Kidney epithelial cell (primary cell): Measurements from ENCODE around the gene MYO1A. TPM values are rescaled to one million over a fixed set of nuclear protein-coding genes. Genes with fewer than 3 reads are reported as not detected.
A peak's percentile ranks its signal among the peaks of the same experiment; 100 is the strongest.
"Not testable (repeated sequence)": the region's sequence is repeated elsewhere in the genome, so short reads cannot be mapped to it uniquely, and the experiment has no call there.

Experiments used
- DNase-seq: peaks from one replicate; pipeline ENCODE4 v3.0.0-alpha.2; 2010; ENCODE audit warnings: low read depth
- H3K27me3 ChIP-seq: 2 replicates; pipeline ENCODE4 v1.6.0; 2011; ENCODE audit warnings: low read length; ENCODE audit not compliant: control insufficient read depth, insufficient read depth
- H3K36me3 ChIP-seq: 2 replicates; pipeline ENCODE4 v1.5.1; 2011; ENCODE audit warnings: low read length; ENCODE audit not compliant: control insufficient read depth, insufficient read depth
- H3K4me3 ChIP-seq: 2 replicates; pipeline ENCODE4 v1.5.1; 2011; ENCODE audit warnings: low read depth, mild to moderate bottlenecking, control low read depth, low read length
- total RNA-seq: library from RNA; depleted of rRNA; stranded (reverse); fragments of >200 nt; gene quantifications from 2 replicates; pipeline ENCODE4 v1.2.3, GENCODE V29; 2015
- TF ChIP-seq, protein P1 (sequence below): IDR thresholded peaks from 2 replicates; pipeline ENCODE4 v1.5.1; 2011; ENCODE audit warnings: mild to moderate bottlenecking, moderate library complexity, low read length, control low read depth, inconsistent platforms; ENCODE audit not compliant: insufficient read depth, poor library complexity, severe bottlenecking

The MYO1A gene
- total RNA-seq, 1 donor from 2014 or later: not detected

DNA sequence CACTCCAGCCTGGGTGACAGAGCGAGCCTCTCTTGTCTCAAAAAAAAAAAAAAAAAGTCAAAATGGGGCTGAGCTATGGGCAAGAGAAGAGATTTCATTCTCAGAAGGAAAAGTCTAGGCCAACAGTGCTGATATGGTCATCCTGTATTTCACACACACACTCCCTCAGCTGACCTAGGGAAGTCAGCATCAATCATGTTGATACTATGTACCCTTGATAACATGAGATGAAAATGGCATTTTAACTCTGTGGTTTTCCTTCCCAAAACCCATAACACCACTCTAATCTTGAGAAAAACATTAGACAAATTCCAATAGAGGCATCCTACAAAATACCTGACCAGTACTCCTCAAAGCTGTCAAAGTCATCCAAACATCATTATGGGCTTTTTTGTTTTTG lies 30.9 kb upstream of the MYO1A start:
- no peaks in the 10 kb centered on the region for H3K36me3 ChIP-seq
- no peak overlapping the region for H3K4me3 ChIP-seq
- H3K27me3 ChIP-seq: no peaks in the 10 kb centered on the region
- TF ChIP-seq, protein P1, sequence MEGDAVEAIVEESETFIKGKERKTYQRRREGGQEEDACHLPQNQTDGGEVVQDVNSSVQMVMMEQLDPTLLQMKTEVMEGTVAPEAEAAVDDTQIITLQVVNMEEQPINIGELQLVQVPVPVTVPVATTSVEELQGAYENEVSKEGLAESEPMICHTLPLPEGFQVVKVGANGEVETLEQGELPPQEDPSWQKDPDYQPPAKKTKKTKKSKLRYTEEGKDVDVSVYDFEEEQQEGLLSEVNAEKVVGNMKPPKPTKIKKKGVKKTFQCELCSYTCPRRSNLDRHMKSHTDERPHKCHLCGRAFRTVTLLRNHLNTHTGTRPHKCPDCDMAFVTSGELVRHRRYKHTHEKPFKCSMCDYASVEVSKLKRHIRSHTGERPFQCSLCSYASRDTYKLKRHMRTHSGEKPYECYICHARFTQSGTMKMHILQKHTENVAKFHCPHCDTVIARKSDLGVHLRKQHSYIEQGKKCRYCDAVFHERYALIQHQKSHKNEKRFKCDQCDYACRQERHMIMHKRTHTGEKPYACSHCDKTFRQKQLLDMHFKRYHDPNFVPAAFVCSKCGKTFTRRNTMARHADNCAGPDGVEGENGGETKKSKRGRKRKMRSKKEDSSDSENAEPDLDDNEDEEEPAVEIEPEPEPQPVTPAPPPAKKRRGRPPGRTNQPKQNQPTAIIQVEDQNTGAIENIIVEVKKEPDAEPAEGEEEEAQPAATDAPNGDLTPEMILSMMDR: no peak
- no peak for DNase-seq

DNA sequence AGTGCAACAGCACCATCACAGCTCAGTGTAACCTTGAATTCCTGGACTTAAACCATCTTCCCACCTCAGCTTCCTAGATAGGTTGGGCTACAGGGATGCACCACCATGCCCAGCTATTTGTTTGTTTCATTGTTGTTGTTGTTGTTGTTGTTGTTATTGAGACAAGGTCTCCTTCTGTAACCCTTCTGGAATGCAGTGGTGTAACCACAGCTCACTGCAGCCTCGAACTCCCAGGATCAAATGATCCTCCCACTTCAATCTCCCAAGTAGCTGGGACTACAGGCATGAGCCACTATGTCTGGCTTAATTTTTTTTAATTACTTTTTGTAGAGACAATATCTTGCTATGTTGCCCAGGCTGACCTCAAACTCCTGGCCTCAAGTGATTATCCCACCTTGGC lies 29.9 kb upstream of the MYO1A start:
- TF ChIP-seq, protein P1: no peak
- DNase-seq: no peak
- Histone ChIP-seq H3K4me3 (no peak overlapping the region), H3K36me3 (no peaks in the 10 kb centered on the region), H3K27me3 (no peaks in the 10 kb centered on the region)

DNA sequence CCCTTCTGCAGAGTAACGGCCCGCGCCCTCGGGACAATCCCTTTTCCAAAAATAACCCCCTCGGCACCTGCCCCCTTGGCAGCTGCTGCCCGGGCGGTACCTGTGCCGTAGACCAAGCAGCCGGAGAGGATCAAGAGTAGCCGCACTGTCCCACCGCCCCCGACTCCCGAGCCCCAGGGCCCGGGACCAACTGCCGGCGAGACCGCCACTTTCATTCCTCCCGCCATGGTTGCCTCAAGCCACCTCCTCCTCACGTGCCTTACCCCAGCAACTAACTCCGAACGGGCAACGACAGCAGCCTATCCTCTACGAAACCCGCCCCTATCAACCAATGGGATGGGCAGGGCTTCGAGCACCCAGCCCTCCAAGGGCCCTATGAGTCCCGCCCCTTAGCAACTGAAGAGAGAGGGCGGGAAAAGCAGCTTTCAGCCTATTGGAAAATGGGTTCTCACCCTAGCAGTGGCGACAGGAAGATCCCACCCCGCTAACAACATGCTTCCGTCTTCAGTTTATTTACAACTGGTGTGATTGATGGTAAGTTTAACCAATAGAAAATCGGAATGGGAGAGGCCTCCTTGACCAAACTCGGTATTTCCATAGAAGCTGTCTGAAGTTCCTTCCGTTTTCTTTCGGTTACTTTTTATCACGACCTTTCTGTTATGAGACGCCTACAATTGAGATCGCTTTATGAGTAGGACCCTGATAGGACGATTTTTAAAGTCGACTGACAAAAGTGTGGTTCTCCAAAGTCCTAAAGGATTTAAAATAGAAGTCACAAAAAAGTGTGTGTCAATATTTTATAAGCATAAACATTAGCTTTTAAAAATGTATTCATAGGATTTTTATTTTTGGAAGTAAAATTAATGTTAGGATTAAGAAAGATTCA lies 28.8 kb upstream of the MYO1A start, which contains the start of gene NEMP1:
Gene NEMP1, minus strand, starts transcription at position 273 of the 886 bp plus-strand sequence. Its CDS starts 46 bp downstream, at position 227.
- TF ChIP-seq, protein P1: no peak

DNA sequence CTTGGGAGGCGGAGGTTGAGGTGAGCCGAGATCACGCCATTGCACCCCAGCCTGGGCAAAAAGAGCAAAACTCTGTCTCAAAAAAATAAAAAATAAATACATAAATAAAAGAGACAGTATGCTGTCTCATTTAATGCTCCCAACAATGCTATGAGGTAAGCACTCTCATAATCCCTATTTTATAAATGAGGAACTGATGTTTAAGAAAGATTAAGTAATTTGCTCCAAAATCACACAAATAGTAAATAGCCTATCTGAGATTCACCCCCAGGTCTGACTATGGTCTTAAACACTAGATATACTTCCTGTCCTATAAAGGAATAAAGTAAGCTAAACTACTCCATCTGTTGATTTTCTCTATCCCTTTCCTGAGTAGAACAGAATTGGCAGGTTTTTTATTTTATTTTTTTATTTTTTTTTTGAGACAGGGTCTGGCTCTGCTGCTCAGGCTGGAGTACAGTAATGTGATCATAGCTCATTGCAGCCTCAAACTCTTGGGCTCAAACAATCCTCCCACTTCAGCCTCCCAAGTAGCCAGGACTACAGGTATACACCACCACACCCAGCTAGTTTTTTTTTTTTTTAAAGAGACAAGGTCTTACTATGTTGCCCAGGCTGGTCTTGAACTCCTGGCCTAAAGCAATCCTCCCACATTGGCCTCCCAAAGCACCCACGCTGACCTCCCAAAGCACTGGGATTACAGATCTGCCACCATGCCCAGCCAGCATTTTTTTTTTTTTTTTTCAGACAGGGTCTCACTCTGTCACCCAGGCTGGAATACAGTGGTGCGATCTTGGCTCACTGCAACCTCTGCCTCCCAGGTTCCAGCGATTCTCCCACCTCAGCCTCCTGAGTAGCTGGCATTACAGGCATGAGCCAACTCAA lies 23.9 kb upstream of the MYO1A start:
- H3K27me3 ChIP-seq, H3K4me3 ChIP-seq, DNase-seq, H3K36me3 ChIP-seq: not testable (repeated sequence)

More for the DNA sequence above, 28.8 kb upstream of the MYO1A start, which contains the start of gene NEMP1:
- peak; percentile 100 for DNase-seq
- peak within 1 kb of the TSS; percentile 98 for H3K4me3 ChIP-seq
- no peaks in the 10 kb centered on the region for H3K27me3 ChIP-seq
- H3K36me3 ChIP-seq: no peaks in the 10 kb centered on the region

DNA sequence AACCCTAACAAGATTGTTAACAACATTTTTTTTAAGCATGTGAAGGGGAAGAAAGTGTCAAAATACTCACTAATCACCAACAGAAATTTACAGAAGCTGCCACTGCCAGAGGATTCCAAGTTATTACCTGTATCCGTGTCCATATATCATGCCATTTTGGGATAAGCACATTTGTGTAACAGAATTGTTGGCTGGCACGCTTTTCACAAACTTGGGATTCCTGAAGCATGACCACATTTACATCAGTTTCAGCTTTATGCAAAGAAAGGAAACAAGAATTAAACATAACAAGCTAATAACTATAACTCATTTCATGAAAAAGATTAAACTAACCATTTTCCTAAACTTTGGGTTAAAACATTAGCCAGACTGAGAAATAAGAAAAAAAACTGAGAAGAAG lies 22.7 kb upstream of the MYO1A start:
- Histone ChIP-seq H3K4me3 (no peak overlapping the region), H3K27me3 (no peaks in the 10 kb centered on the region), H3K36me3 (no peaks in the 10 kb centered on the region)
- TF ChIP-seq, protein P1: no peak
- no peak for DNase-seq

DNA sequence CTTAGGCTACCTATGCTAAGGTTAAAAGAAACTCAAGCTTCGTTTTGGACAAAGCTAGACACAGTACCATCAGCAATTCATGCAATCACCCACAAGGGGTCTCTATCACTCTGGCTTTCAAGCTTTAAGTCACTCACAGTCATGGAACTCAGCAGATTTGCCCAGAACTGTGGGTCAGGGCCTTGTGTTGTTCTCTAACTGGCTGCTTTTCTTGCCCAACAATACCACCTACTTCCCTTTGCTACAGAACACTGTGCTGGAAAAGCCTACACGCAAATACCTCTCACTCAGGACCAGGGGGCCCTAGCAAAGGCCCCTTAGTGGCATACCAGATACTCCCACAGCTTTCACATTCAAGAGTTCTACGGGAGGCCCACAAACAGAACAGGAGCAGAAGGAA lies 19.6 kb upstream of the MYO1A start:
- TF ChIP-seq, protein P1: peak; percentile 84
- Histone ChIP-seq H3K27me3 (no peaks in the 10 kb centered on the region), H3K36me3 (no peaks in the 10 kb centered on the region), H3K4me3 (no peak overlapping the region)
- DNase-seq: no peak
